GM18511 (cell line): ENCODE data around the gene ABCC1.
"Not testable (repeated sequence)": the region's sequence is repeated elsewhere in the genome, so short reads cannot be mapped to it uniquely, and the experiment has no call there.

Source experiments
- ATAC-seq: cut with Tn5 transposase; IDR thresholded peaks from one replicate; pipeline ENCODE4 v1.9.1; 2021; ENCODE audit warnings: mild to moderate bottlenecking, moderate library complexity; ENCODE audit not compliant: unreplicated experiment

Gene ABCC1

GRCh38 chr16:15946257-15947044, 3.0 kb upstream of the ABCC1 start:
- ATAC-seq = no peak

GRCh38 chr16:15947983-15948509, 1.4 kb upstream of the ABCC1 start:
- ATAC-seq = no peak

- ATAC-seq = no peak
Observed at GRCh38 chr16:15948532-15949209, 745 bp upstream of the ABCC1 start.

- peak; percentile 28 for ATAC-seq
Observed at GRCh38 chr16:15950161-15950854, 892 bp downstream of the ABCC1 start.

GRCh38 chr16:15950869-15951268, 1.5 kb downstream of the ABCC1 start:
- ATAC-seq = no peak

GRCh38 chr16:15951852-15952251, 2.4 kb downstream of the ABCC1 start:
- ATAC-seq = no peak

GRCh38 chr16:15952265-15952711, 2.9 kb downstream of the ABCC1 start:
- ATAC-seq = no peak

GRCh38 chr16:15953477-15953876, 4.1 kb downstream of the ABCC1 start:
- no peak for ATAC-seq

- no peak for ATAC-seq
Observed at GRCh38 chr16:15953929-15954813, 4.8 kb downstream of the ABCC1 start.

GRCh38 chr16:15954814-15955151, 5.4 kb downstream of the ABCC1 start:
- no peak for ATAC-seq

- ATAC-seq = no peak
Observed at GRCh38 chr16:15955425-15955824, 6.0 kb downstream of the ABCC1 start.

GRCh38 chr16:15956106-15956505, 6.7 kb downstream of the ABCC1 start:
- ATAC-seq = not testable (repeated sequence)

- ATAC-seq = no peak
Observed at GRCh38 chr16:15958703-15959348, 9.4 kb downstream of the ABCC1 start.

- no peak for ATAC-seq
Observed at GRCh38 chr16:15960124-15960971, 10.9 kb downstream of the ABCC1 start.

GRCh38 chr16:15961060-15961511, 11.7 kb downstream of the ABCC1 start:
- ATAC-seq = peak; percentile 72

- ATAC-seq = peak; percentile 40
Observed at GRCh38 chr16:15961571-15962090, 12.2 kb downstream of the ABCC1 start.

- ATAC-seq = no peak
Observed at GRCh38 chr16:15963307-15963910, 14.0 kb downstream of the ABCC1 start.

GRCh38 chr16:15966420-15966819, 17.0 kb downstream of the ABCC1 start:
- no peak for ATAC-seq
